Transverse colon (tissue), 3 donors: ENCODE measurements around the gene PDE4D.

Source experiments
- EP300 ChIP-seq: sonication (generic); formaldehyde crosslinking; IDR thresholded peaks from one replicate; pipeline ENCODE4 v1.6.1; 2017; ENCODE audit warnings: antibody characterized with exemption, low read depth
- POLR2A ChIP-seq: fragments of 450-650 bp; IDR thresholded peaks from one replicate; pipeline ENCODE4 v1.6.1; 2016; ENCODE audit warnings: antibody characterized with exemption, mild to moderate bottlenecking, moderate library complexity
- TF ChIP-seq, protein P1 (sequence below), 5 experiments: fragments of 200-600 bp in 3 of 5; fragments of 450-650 bp in 2 of 5; sonication (generic) in 3 of 5; IDR thresholded peaks; 1 replicate in 2 of 5; 2 replicates in 3 of 5; pipeline ENCODE4 v1.5.1; 2016 to 2017; ENCODE audit warnings: antibody characterized with exemption in 5 of 5, inconsistent platforms in 3 of 5, mild to moderate bottlenecking in 2 of 5, moderate library complexity in 1 of 5

DNA sequence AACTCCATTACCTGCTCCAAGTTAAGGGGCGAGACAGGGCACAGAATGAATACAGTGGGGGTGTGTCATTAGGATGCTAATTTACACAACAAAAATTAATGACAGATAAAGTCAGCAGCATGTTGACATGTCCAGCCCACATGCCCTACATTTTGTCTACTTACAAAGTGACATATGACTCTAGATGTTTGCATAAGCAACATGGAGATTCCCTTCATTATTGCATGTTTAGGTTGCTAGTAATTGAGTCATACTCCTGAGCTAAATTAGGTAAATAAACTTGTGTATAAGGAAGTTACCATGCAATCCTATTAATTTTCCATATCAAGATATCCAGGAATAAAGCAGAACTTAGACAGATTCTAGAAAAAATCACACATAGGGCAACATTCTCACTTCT, 232.2 kb downstream of the PDE4D start:
- TF ChIP-seq, protein P1, sequence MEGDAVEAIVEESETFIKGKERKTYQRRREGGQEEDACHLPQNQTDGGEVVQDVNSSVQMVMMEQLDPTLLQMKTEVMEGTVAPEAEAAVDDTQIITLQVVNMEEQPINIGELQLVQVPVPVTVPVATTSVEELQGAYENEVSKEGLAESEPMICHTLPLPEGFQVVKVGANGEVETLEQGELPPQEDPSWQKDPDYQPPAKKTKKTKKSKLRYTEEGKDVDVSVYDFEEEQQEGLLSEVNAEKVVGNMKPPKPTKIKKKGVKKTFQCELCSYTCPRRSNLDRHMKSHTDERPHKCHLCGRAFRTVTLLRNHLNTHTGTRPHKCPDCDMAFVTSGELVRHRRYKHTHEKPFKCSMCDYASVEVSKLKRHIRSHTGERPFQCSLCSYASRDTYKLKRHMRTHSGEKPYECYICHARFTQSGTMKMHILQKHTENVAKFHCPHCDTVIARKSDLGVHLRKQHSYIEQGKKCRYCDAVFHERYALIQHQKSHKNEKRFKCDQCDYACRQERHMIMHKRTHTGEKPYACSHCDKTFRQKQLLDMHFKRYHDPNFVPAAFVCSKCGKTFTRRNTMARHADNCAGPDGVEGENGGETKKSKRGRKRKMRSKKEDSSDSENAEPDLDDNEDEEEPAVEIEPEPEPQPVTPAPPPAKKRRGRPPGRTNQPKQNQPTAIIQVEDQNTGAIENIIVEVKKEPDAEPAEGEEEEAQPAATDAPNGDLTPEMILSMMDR (IDR thresholded peaks at IDR 0.05): no peak
- TF ChIP-seq POLR2A (no peak), EP300 (no peak)
